Activated CD4-positive, CD25-positive, alpha-beta regulatory T cell treated with anti-CD3 and anti-CD28 coated beads, Interleukin-2, amount 50 U/mL, for 24 hours (primary cell): Measurements from ENCODE around the gene ZBTB3.
"Not testable (repeated sequence)": the region's sequence is repeated elsewhere in the genome, so short reads cannot be mapped to it uniquely, and the experiment has no call there.

Experiments
- ATAC-seq, 2 donors: fragments of 150-1000 bp; cut with Tn5 transposase; one replicate each; pipeline ENCODE4 v1.10.0; 2021; ENCODE audit warnings: mild to moderate bottlenecking in 1 of 2, moderate library complexity in 1 of 2

ZBTB3 gene

GRCh38 chr11:62755086-62755615, 1.2 kb upstream of the ZBTB3 start:
- ATAC-seq, result no peak

GRCh38 chr11:62752994-62753735, 795 bp downstream of the ZBTB3 start:
- no peak for ATAC-seq

GRCh38 chr11:62752177-62752785, 1.7 kb downstream of the ZBTB3 start:
- no peak for ATAC-seq

GRCh38 chr11:62749931-62750330, 4.0 kb downstream of the ZBTB3 start:
- ATAC-seq, result not testable (repeated sequence)

- no peak for ATAC-seq
These were observed 6.3 kb downstream of the ZBTB3 start for GRCh38 chr11:62747475-62748160.

- no peak for ATAC-seq
These were observed 16.8 kb downstream of the ZBTB3 start for GRCh38 chr11:62737196-62737595.

GRCh38 chr11:62732830-62733229, 21.1 kb downstream of the ZBTB3 start:
- ATAC-seq, result peak in 1 of 2 donors; percentile 20

- ATAC-seq, result not testable (repeated sequence)
These were observed 23.9 kb downstream of the ZBTB3 start for GRCh38 chr11:62730076-62730475.

GRCh38 chr11:62728171-62728988, 25.6 kb downstream of the ZBTB3 start, which contains the start of gene TTC9C:
Gene TTC9C (plus strand): TSS chr11:62728486. CDS start chr11:62728849, 363 bp downstream.
- ATAC-seq, result peak; percentile 25 to 26

- peak; percentile 62 to 66 for ATAC-seq
These were observed 26.1 kb downstream of the ZBTB3 start for GRCh38 chr11:62727872-62728170.

- peak; percentile 84 to 85 for ATAC-seq
These were observed 26.6 kb downstream of the ZBTB3 start, which contains the start of gene HNRNPUL2 for GRCh38 chr11:62727165-62727871. Gene HNRNPUL2 (minus strand): TSS chr11:62727457. CDS start chr11:62727156, 301 bp downstream.

- ATAC-seq, result peak; percentile 1 to 2
These were observed 27.1 kb downstream of the ZBTB3 start for GRCh38 chr11:62726915-62727164.

- ATAC-seq, result no peak
These were observed 27.6 kb downstream of the ZBTB3 start for GRCh38 chr11:62726156-62726914.

- ATAC-seq, result no peak
These were observed 28.3 kb downstream of the ZBTB3 start for GRCh38 chr11:62725646-62726045.

GRCh38 chr11:62724171-62724570, 29.8 kb downstream of the ZBTB3 start:
- ATAC-seq, result no peak

- no peak for ATAC-seq
These were observed 32.0 kb downstream of the ZBTB3 start for GRCh38 chr11:62721994-62722393.

GRCh38 chr11:62719302-62719978, 34.5 kb downstream of the ZBTB3 start:
- peak; percentile 41 to 51 for ATAC-seq

- ATAC-seq, result no peak
These were observed 37.1 kb downstream of the ZBTB3 start for GRCh38 chr11:62716816-62717215.

- no peak for ATAC-seq
These were observed 37.8 kb downstream of the ZBTB3 start for GRCh38 chr11:62716206-62716605.
